Upper lobe of left lung (tissue), 6 donors: Measurements from ENCODE around the gene SLC32A1. TPM values are rescaled to one million over a fixed set of nuclear protein-coding genes. Genes with fewer than 3 reads are reported as not detected.

ENCODE experiments used
- ATAC-seq, 2 donors: fragments of 200-7000 bp; cut with Tn5 transposase; one replicate each; pipeline ENCODE4 v1.9.1; 2022; ENCODE audit warnings: mild to moderate bottlenecking in 2 of 2, moderate library complexity in 2 of 2; ENCODE audit not compliant: low FRiP score in 2 of 2
- DNase-seq, 2 donors: peaks; one replicate each; pipeline ENCODE4 v3.0.0-alpha.2; 2019 to 2020
- H3K27ac ChIP-seq, 4 donors: fragments of 200-600 bp; sonication (generic); one replicate each; pipeline ENCODE4 v1.5.1; 2016 to 2019
- H3K27me3 ChIP-seq, 4 donors: fragments of 200-600 bp; sonication (generic); one replicate each; pipeline ENCODE4 v1.5.1; 2017 to 2019
- H3K36me3 ChIP-seq, 4 donors: fragments of 200-600 bp; sonication (generic); one replicate each; pipeline ENCODE4 v1.5.1; 2016 to 2019
- H3K4me1 ChIP-seq, 4 donors: fragments of 200-600 bp; sonication (generic); one replicate each; pipeline ENCODE4 v1.5.1; 2018 to 2019
- H3K4me3 ChIP-seq, 4 donors: fragments of 200-600 bp; sonication (generic); one replicate each; pipeline ENCODE4 v1.5.1; 2017 to 2019; ENCODE audit warnings: mild to moderate bottlenecking in 2 of 4, moderate library complexity in 1 of 4
- H3K9me3 ChIP-seq, 4 donors: fragments of 200-600 bp; sonication (generic); one replicate each; pipeline ENCODE4 v1.5.1; 2018 to 2019
- CTCF ChIP-seq, 6 experiments: fragments of 450-650 bp in 4 of 6; fragments of 200-600 bp in 2 of 6; sonication (generic) in 2 of 6; IDR thresholded peaks; one replicate each; pipeline ENCODE4 v1.5.1; 2016 to 2019; ENCODE audit warnings: antibody characterized with exemption in 6 of 6
- EP300 ChIP-seq, 4 donors: sonication (generic); formaldehyde crosslinking; IDR thresholded peaks; one replicate each; pipeline ENCODE4 v1.5.1; 2017; ENCODE audit warnings: antibody characterized with exemption in 4 of 4, control low read depth in 2 of 4
- POLR2A ChIP-seq, 4 donors: fragments of 450-650 bp; IDR thresholded peaks; one replicate each; pipeline ENCODE4 v1.5.1; 2016 to 2017; ENCODE audit warnings: antibody characterized with exemption in 4 of 4, mild to moderate bottlenecking in 2 of 4
- POLR2AphosphoS5 ChIP-seq, 2 donors: sonication (generic); formaldehyde crosslinking; IDR thresholded peaks; one replicate each; pipeline ENCODE4 v1.5.1; 2017; ENCODE audit warnings: antibody characterized with exemption in 2 of 2
- WGBS, 2 donors: methylation state at CpG; one replicate each; pipeline ENCODE4 v1.1.5; 2017 to 2018; 5-methylcytosine and 5-hydroxymethylcytosine counted together
- total RNA-seq, 6 donors: library from RNA; depleted of rRNA in 4 of 6; stranded (reverse); fragments of >200 nt in 4 of 6; gene quantifications; one replicate each; pipeline versions ENCODE4 v1.1.0 to v1.2.1, GENCODE V29; 2016 to 2021
- donor health status: DM: no; HTN: no; CAD: no; lungs with moderate emphysema.
- donor health status: DM: no; HTN: yes; CAD: no; lungs with severe emphysema.

SLC32A1 gene
- total RNA-seq, 6 donors from 2014 or later = not detected

GRCh38 chr20:38685853-38686473 is 38.3 kb upstream of the SLC32A1 start:
- Histone ChIP-seq H3K4me1 (no peaks in the 10 kb centered on the region), H3K27me3 (no peaks in the 10 kb centered on the region), H3K4me3 (no peak overlapping the region), H3K36me3 (no peaks in the 10 kb centered on the region), H3K9me3 (no peaks in the 10 kb centered on the region), H3K27ac (no peak overlapping the region)
- DNase-seq = peak in 1 of 2 donors; percentile 42
- 13% methylated on average over 14 of the region's 14 CpGs for WGBS, 2 donors
- no peak for ATAC-seq
- TF ChIP-seq POLR2AphosphoS5 (IDR thresholded peaks at IDR 0.05) = no peak
- TF ChIP-seq POLR2A (IDR thresholded peaks at IDR 0.05) = no peak
- TF ChIP-seq CTCF (IDR thresholded peaks at IDR 0.05) = no peak
- no peak for TF ChIP-seq EP300 (IDR thresholded peaks at IDR 0.05)

- Histone ChIP-seq H3K9me3 (no peaks in the 10 kb centered on the region), H3K27ac (no peak overlapping the region), H3K36me3 (no peaks in the 10 kb centered on the region), H3K27me3 (no peaks in the 10 kb centered on the region), H3K4me1 (no peaks in the 10 kb centered on the region), H3K4me3 (no peak overlapping the region)
- TF ChIP-seq CTCF (IDR thresholded peaks at IDR 0.05) (no peak), POLR2A (IDR thresholded peaks at IDR 0.05) (no peak), POLR2AphosphoS5 (IDR thresholded peaks at IDR 0.05) (no peak), EP300 (IDR thresholded peaks at IDR 0.05) (no peak)
- no peak for ATAC-seq
- DNase-seq = peak in 1 of 2 donors; percentile 5
- 20 to 26% methylated on average over 10 to 13 of the region's 13 CpGs for WGBS, 2 donors
Observed at GRCh38 chr20:38692436-38693411, 31.6 kb upstream of the SLC32A1 start.

- no peak for TF ChIP-seq POLR2AphosphoS5 (IDR thresholded peaks at IDR 0.05)
- no peak for TF ChIP-seq POLR2A (IDR thresholded peaks at IDR 0.05)
- no peak for TF ChIP-seq CTCF (IDR thresholded peaks at IDR 0.05)
- TF ChIP-seq EP300 (IDR thresholded peaks at IDR 0.05) = no peak
- Histone ChIP-seq H3K4me1 (no peaks in the 10 kb centered on the region), H3K27me3 (no peaks in the 10 kb centered on the region), H3K27ac (no peak overlapping the region), H3K4me3 (no peak overlapping the region), H3K9me3 (no peaks in the 10 kb centered on the region), H3K36me3 (no peaks in the 10 kb centered on the region)
- WGBS, 2 donors = 57 to 70% methylated on average over 9 of the region's 9 CpGs
- ATAC-seq (no peak), DNase-seq (no peak)
Observed at GRCh38 chr20:38697306-38697705, 27.0 kb upstream of the SLC32A1 start.

GRCh38 chr20:38698541-38698940 is 25.7 kb upstream of the SLC32A1 start:
- DNase-seq = no peak
- Histone ChIP-seq H3K27me3 (no peaks in the 10 kb centered on the region), H3K36me3 (no peaks in the 10 kb centered on the region), H3K4me1 (no peaks in the 10 kb centered on the region), H3K4me3 (no peak overlapping the region), H3K9me3 (no peaks in the 10 kb centered on the region), H3K27ac (no peak overlapping the region)
- 76 to 82% methylated on average over 15 of the region's 15 CpGs for WGBS, 2 donors
- TF ChIP-seq EP300 (IDR thresholded peaks at IDR 0.05) = no peak
- TF ChIP-seq POLR2AphosphoS5 (IDR thresholded peaks at IDR 0.05) = no peak
- TF ChIP-seq POLR2A (IDR thresholded peaks at IDR 0.05) = no peak
- TF ChIP-seq CTCF (IDR thresholded peaks at IDR 0.05) = no peak
- ATAC-seq = no peak
